Measurements from ENCODE around the gene WFIKKN2. TPM values are rescaled to one million over a fixed set of nuclear protein-coding genes. Genes with fewer than 3 reads are reported as not detected.

WFIKKN2 gene
- total RNA-seq, 2 donors from 2014 or later = 0.14 TPM; not detected in 1

- no peak for DNase-seq (ENCODE audit: low spot score)
Measured at GRCh38 chr17:50805486-50805885, 29.9 kb upstream of the WFIKKN2 start.

GRCh38 chr17:50806141-50806643, 29.2 kb upstream of the WFIKKN2 start:
- H3K4me1 ChIP-seq (ENCODE audit: control insufficient read depth in 1 of 2, low read depth in 2 of 2) = peaks cover 0 to 7% of the 10 kb centered on the region in 2 donors
- H3K27me3 ChIP-seq (replicated peaks; ENCODE audit: insufficient read depth) = no peaks in the 10 kb centered on the region
- H3K36me3 ChIP-seq = no peaks in the 10 kb centered on the region
- H3K4me3 ChIP-seq = no peak overlapping the region
- H3K27ac ChIP-seq = no peak overlapping the region
- no peak for ATAC-seq (ENCODE audit: insufficient number of reproducible peaks, low FRiP score, low read depth)
- no peak for TF ChIP-seq CTCF (IDR thresholded peaks at IDR 0.05)
- no peak for DNase-seq (ENCODE audit: low spot score)
- H3K9me3 ChIP-seq = no peaks in the 10 kb centered on the region

More at GRCh38 chr17:50805486-50805885, 29.9 kb upstream of the WFIKKN2 start:
- ATAC-seq (ENCODE audit: insufficient number of reproducible peaks, low FRiP score, low read depth) = no peak
- H3K27ac ChIP-seq = no peak overlapping the region
- no peaks in the 10 kb centered on the region for H3K27me3 ChIP-seq (replicated peaks; ENCODE audit: insufficient read depth)
- peaks cover 0 to 7% of the 10 kb centered on the region in 2 donors for H3K4me1 ChIP-seq (ENCODE audit: control insufficient read depth in 1 of 2, low read depth in 2 of 2)
- no peaks in the 10 kb centered on the region for H3K9me3 ChIP-seq
- H3K4me3 ChIP-seq = no peak overlapping the region
- no peak for TF ChIP-seq CTCF (IDR thresholded peaks at IDR 0.05)
- no peaks in the 10 kb centered on the region for H3K36me3 ChIP-seq

GRCh38 chr17:50807009-50807408, 28.4 kb upstream of the WFIKKN2 start:
- TF ChIP-seq CTCF (IDR thresholded peaks at IDR 0.05) = no peak
- ATAC-seq (ENCODE audit: insufficient number of reproducible peaks, low FRiP score, low read depth) (no peak), DNase-seq (ENCODE audit: low spot score) (no peak)
- no peak overlapping the region for H3K4me3 ChIP-seq
- H3K4me1 ChIP-seq (ENCODE audit: control insufficient read depth in 1 of 2, low read depth in 2 of 2) = peaks cover 0 to 7% of the 10 kb centered on the region in 2 donors
- no peak overlapping the region for H3K27ac ChIP-seq
- no peaks in the 10 kb centered on the region for H3K36me3 ChIP-seq
- H3K27me3 ChIP-seq (replicated peaks; ENCODE audit: insufficient read depth) = no peaks in the 10 kb centered on the region
- H3K9me3 ChIP-seq = no peaks in the 10 kb centered on the region

- Histone ChIP-seq H3K27me3 (replicated peaks; ENCODE audit: insufficient read depth) (no peaks in the 10 kb centered on the region), H3K4me1 (ENCODE audit: control insufficient read depth in 1 of 2, low read depth in 2 of 2) (peaks cover 0 to 7% of the 10 kb centered on the region in 2 donors), H3K36me3 (no peaks in the 10 kb centered on the region), H3K9me3 (no peaks in the 10 kb centered on the region), H3K27ac (no peak overlapping the region), H3K4me3 (no peak overlapping the region)
- no peak for TF ChIP-seq CTCF (IDR thresholded peaks at IDR 0.05)
- ATAC-seq (ENCODE audit: insufficient number of reproducible peaks, low FRiP score, low read depth) (no peak), DNase-seq (ENCODE audit: low spot score) (no peak)
Measured at GRCh38 chr17:50807675-50808074, 27.7 kb upstream of the WFIKKN2 start.

GRCh38 chr17:50808413-50808812, 27.0 kb upstream of the WFIKKN2 start:
- DNase-seq (ENCODE audit: low spot score) (no peak), ATAC-seq (ENCODE audit: insufficient number of reproducible peaks, low FRiP score, low read depth) (no peak)
- H3K4me1 ChIP-seq (ENCODE audit: control insufficient read depth in 1 of 2, low read depth in 2 of 2) = peaks cover 0 to 7% of the 10 kb centered on the region in 2 donors
- no peak for TF ChIP-seq CTCF (IDR thresholded peaks at IDR 0.05)
- no peak overlapping the region for H3K4me3 ChIP-seq
- H3K27me3 ChIP-seq (replicated peaks; ENCODE audit: insufficient read depth) = no peaks in the 10 kb centered on the region
- no peaks in the 10 kb centered on the region for H3K9me3 ChIP-seq
- H3K36me3 ChIP-seq = no peaks in the 10 kb centered on the region
- no peak overlapping the region for H3K27ac ChIP-seq

All from thoracic aorta (tissue), 2 donors.